K562 (cell line): ENCODE data around the gene TMEM14C. TPM values are rescaled to one million over a fixed set of nuclear protein-coding genes. Genes with fewer than 3 reads are reported as not detected.

Experiments used
- BDP1 ChIP-seq: IDR thresholded peaks from 3 replicates; pipeline ENCODE4 v1.6.1; 2011; ENCODE audit not compliant: insufficient read length, insufficient read depth
- CEBPG ChIP-seq, 3 experiments: fragments of 200-800 bp in 1 of 3; sonication (Bioruptor generic) in 1 of 3; sonication (generic) in 1 of 3; formaldehyde crosslinking in 1 of 3; IDR thresholded peaks in 2 of 3; conservative IDR thresholded peaks in 1 of 3; 2 replicates each; pipeline versions ENCODE4 v1.6.1 to v1.8.0; 2016 to 2022; ENCODE audit warnings: missing compliant biosample characterization in 2 of 3, missing genetic modification characterization in 2 of 3, mild to moderate bottlenecking in 1 of 3, missing genetic modification reagents in 1 of 3
- CHD2 ChIP-seq: IDR thresholded peaks from 2 replicates; pipeline ENCODE4 v1.6.1; 2011; ENCODE audit warnings: low read depth, low read length
- E2F6 ChIP-seq, 2 experiments: IDR thresholded peaks; 2 replicates each; pipeline ENCODE4 v1.6.1; 2011; ENCODE audit warnings: borderline replicate concordance in 1 of 2, control low read depth in 1 of 2, low read depth in 1 of 2, low read length in 1 of 2, mild to moderate bottlenecking in 1 of 2, mixed read lengths in 1 of 2, moderate library complexity in 1 of 2; ENCODE audit not compliant: insufficient read depth in 1 of 2, insufficient read length in 1 of 2, poor library complexity in 1 of 2, severe bottlenecking in 1 of 2; ENCODE audit errors: extremely low read depth in 1 of 2
- GABPB1 ChIP-seq: sonication (generic); formaldehyde crosslinking; IDR thresholded peaks from 2 replicates; pipeline ENCODE4 v1.8.0; 2022; ENCODE audit warnings: mild to moderate bottlenecking, missing genetic modification reagents
- GTF3C2 ChIP-seq: IDR thresholded peaks from 3 replicates; pipeline ENCODE4 v1.6.1; 2011; ENCODE audit warnings: borderline replicate concordance, mild to moderate bottlenecking, moderate library complexity; ENCODE audit not compliant: insufficient read length; ENCODE audit errors: extremely low read depth
- HDGF ChIP-seq: fragments of 450-650 bp; IDR thresholded peaks from 2 replicates; pipeline ENCODE4 v1.6.1; 2016
- HNRNPK ChIP-seq: fragments of 200-400 bp; formaldehyde crosslinking; IDR thresholded peaks from one replicate; pipeline ENCODE4 v1.6.1; 2018; ENCODE audit warnings: mild to moderate bottlenecking, low read depth, low read length; ENCODE audit not compliant: poor library complexity, severe bottlenecking
- MAFK ChIP-seq: IDR thresholded peaks from 2 replicates; pipeline ENCODE4 v1.6.1; 2011; ENCODE audit warnings: low read length, improper control_type of control experiment
- MCM3 ChIP-seq: fragments of 450-650 bp; IDR thresholded peaks from 2 replicates; pipeline ENCODE4 v1.6.1; 2016
- MEF2A ChIP-seq: IDR thresholded peaks from 2 replicates; pipeline ENCODE4 v1.6.1; 2011; ENCODE audit warnings: low read depth, mild to moderate bottlenecking, low read length, moderate library complexity; ENCODE audit not compliant: control insufficient read depth
- MXD1 ChIP-seq: fragments of 250-450 bp; sonication (Bioruptor Pico); IDR thresholded peaks from 2 replicates; pipeline ENCODE4 v1.8.0; 2021; ENCODE audit warnings: borderline replicate concordance, mild to moderate bottlenecking, moderate library complexity; ENCODE audit not compliant: poor library complexity, severe bottlenecking
- MYBL2 ChIP-seq, 2 experiments: fragments of 450-650 bp in 1 of 2; sonication (generic) in 1 of 2; formaldehyde crosslinking in 1 of 2; IDR thresholded peaks; 2 replicates each; pipeline versions ENCODE4 v1.6.1 to v1.8.1; 2017 to 2022; ENCODE audit warnings: borderline replicate concordance in 1 of 2, inconsistent platforms in 1 of 2, low read depth in 1 of 2, mild to moderate bottlenecking in 1 of 2, missing genetic modification reagents in 1 of 2, moderate library complexity in 1 of 2
- NELFE ChIP-seq: IDR thresholded peaks from 2 replicates; pipeline ENCODE4 v1.6.1; 2011; ENCODE audit warnings: mild to moderate bottlenecking; ENCODE audit not compliant: insufficient read depth, insufficient read length
- NFE2L1 ChIP-seq: fragments of 450-650 bp; IDR thresholded peaks from 2 replicates; pipeline ENCODE4 v1.6.1; 2016; ENCODE audit warnings: missing genetic modification characterization, low read depth, mild to moderate bottlenecking, missing compliant biosample characterization, moderate library complexity, borderline replicate concordance
- SREBF2 ChIP-seq: sonication (generic); formaldehyde crosslinking; IDR thresholded peaks from 2 replicates; pipeline ENCODE4 v1.4.0; 2020; ENCODE audit warnings: mild to moderate bottlenecking, missing genetic modification reagents
- TAF15 ChIP-seq: fragments of 200-400 bp; formaldehyde crosslinking; IDR thresholded peaks from 2 replicates; pipeline ENCODE4 v1.6.1; 2017; ENCODE audit warnings: mild to moderate bottlenecking, low read depth, low read length, moderate library complexity
- ZBED1 ChIP-seq: IDR thresholded peaks from 2 replicates; pipeline ENCODE4 v1.6.1; 2014
- ZKSCAN8 ChIP-seq: fragments of 200-800 bp; sonication (Bioruptor generic); IDR thresholded peaks from 2 replicates; pipeline ENCODE4 v1.6.1; 2016; ENCODE audit warnings: missing genetic modification characterization, missing compliant biosample characterization
- ZNF224 ChIP-seq: sonication (generic); formaldehyde crosslinking; IDR thresholded peaks from 2 replicates; pipeline ENCODE4 v1.8.0; 2022; ENCODE audit warnings: mild to moderate bottlenecking, missing genetic modification reagents
- ZNF384 ChIP-seq: IDR thresholded peaks from 2 replicates; pipeline ENCODE4 v1.6.1; 2012; ENCODE audit warnings: low read depth, low read length, improper control_type of control experiment
- ZNF408 ChIP-seq: fragments of 250-450 bp; sonication (Bioruptor Pico); IDR thresholded peaks from 2 replicates; pipeline ENCODE4 v1.4.0; 2020; ENCODE audit warnings: low read depth, mild to moderate bottlenecking, moderate library complexity
- ZNF445 ChIP-seq: fragments of 250-450 bp; sonication (Bioruptor Pico); IDR thresholded peaks from 2 replicates; pipeline ENCODE4 v1.4.0; 2020; ENCODE audit warnings: low read depth, mild to moderate bottlenecking, moderate library complexity
- ZNF551 ChIP-seq: fragments of 250-450 bp; sonication (Bioruptor Pico); IDR thresholded peaks from 2 replicates; pipeline ENCODE4 v1.5.0; 2021; ENCODE audit warnings: mild to moderate bottlenecking, moderate library complexity
- polyA plus RNA-seq, 8 experiments: library from polyadenylated mRNA; depleted of rRNA in 4 of 8; stranded (reverse) in 5 of 8; unstranded in 3 of 8; fragments of >200 nt; fragmentation: Nextera tagmentation in 2 of 8; fragmentation: Illumina TruSeq in 1 of 8; extraction: Ambion mirVana in 2 of 8; extraction: Trizol in 1 of 8; gene quantifications; 2 replicates each; pipeline versions ENCODE4 v1.2.1 to v1.2.3, GENCODE V29; 2011 to 2014; ENCODE audit warnings: inconsistent platforms in 1 of 8, missing spikeins in 1 of 8
- total RNA-seq, 7 experiments: library from RNA; depleted of rRNA in 6 of 7; stranded (reverse); fragments of >200 nt in 6 of 7; fragmentation: Illumina TruSeq in 2 of 7; extraction: Trizol in 2 of 7; gene quantifications; 2 replicates each; pipeline versions ENCODE4 v1.2.1 to v1.2.3, GENCODE V29; 2011 to 2021; ENCODE audit warnings: low replicate concordance in 1 of 7

TMEM14C gene
- total and polyA plus RNA-seq, 9 of the 15 experiments (the other 6 are each of a cell fraction or from before 2014, with no cell fraction given) = 151 to 496 (median 263) TPM

GRCh38 chr6:10747251-10747972 is 24.5 kb downstream of the TMEM14C start, which contains the start of gene TMEM14B (continued):
- TF ChIP-seq ZNF384 = no peak
- TF ChIP-seq MYBL2 (IDR thresholded peaks at IDR 0.05; ENCODE audit: low read depth) = no peak
- no peak for TF ChIP-seq MYBL2 (CRISPR knock-in tag; IDR thresholded peaks at IDR 0.05; ENCODE audit: borderline replicate concordance)
- TF ChIP-seq HNRNPK = no peak
- peak; percentile 65; the same call in 1 of the 2 replicates for TF ChIP-seq CEBPG (CRISPR knock-in tag; IDR thresholded peaks at IDR 0.05)
- TF ChIP-seq CEBPG (tag; conservative IDR thresholded peaks at IDR 0.05 in 1 of 2, IDR thresholded peaks at IDR 0.05 in 1 of 2) = peak; percentile 74 to 78; a peak in 3 of 4 replicates
- TF ChIP-seq ZBED1 = no peak
- TF ChIP-seq ZNF445 (CRISPR knock-in tag) = no peak
- TF ChIP-seq ZNF408 (CRISPR knock-in tag) = peak; percentile 99; the same call in 1 of the 2 replicates
- TF ChIP-seq MEF2A = no peak
- TF ChIP-seq ZNF224 (CRISPR knock-in tag) = no peak
- no peak for TF ChIP-seq MXD1
- TF ChIP-seq SREBF2 (CRISPR knock-in tag) = no peak
- TF ChIP-seq ZNF551 (CRISPR knock-in tag) = no peak
- no peak for TF ChIP-seq MAFK
- no peak for TF ChIP-seq TAF15
- TF ChIP-seq BDP1 = no peak
- TF ChIP-seq E2F6 (IDR thresholded peaks at IDR 0.05; ENCODE audit: borderline replicate concordance in 1 of 2, extremely low read depth in 1 of 2, insufficient read depth in 1 of 2, insufficient read length in 1 of 2, low read depth in 1 of 2, low read length in 1 of 2, poor library complexity in 1 of 2, severe bottlenecking in 1 of 2) = peak; percentile 80 to 96
- TF ChIP-seq MCM3 = no peak
- TF ChIP-seq HDGF = no peak
- peak; percentile 91 for TF ChIP-seq GABPB1 (CRISPR knock-in tag)
- no peak for TF ChIP-seq ZKSCAN8 (CRISPR knock-in tag)
- peak; percentile 54 for TF ChIP-seq CHD2
- TF ChIP-seq NFE2L1 (tag) = no peak
- TF ChIP-seq GTF3C2 = no peak
- no peak for TF ChIP-seq NELFE
